GM12891 (cell line): ENCODE data around the gene EVC.

Source experiments
- DNase-seq: peaks from one replicate; pipeline ENCODE4 v3.0.0; 2011; ENCODE audit warnings: low spot score; ENCODE audit not compliant: insufficient read length
- FAIRE-seq: peaks from 2 replicates; lab custom pipeline; 2011; peaks lifted over from hg19 to GRCh38; lab: Jason Lieb, UNC
- PAX5 ChIP-seq: IDR thresholded peaks from 2 replicates; pipeline ENCODE4 v1.6.1; 2011; ENCODE audit warnings: low read length, moderate library complexity, mild to moderate bottlenecking; ENCODE audit not compliant: insufficient read depth, severe bottlenecking
- POLR2A ChIP-seq: IDR thresholded peaks from 2 replicates; pipeline ENCODE4 v1.6.1; 2011; ENCODE audit warnings: low read depth, low read length, control low read depth
- POLR2AphosphoS5 ChIP-seq: IDR thresholded peaks from 2 replicates; pipeline ENCODE4 v1.6.1; 2011; ENCODE audit warnings: low read depth, low read length, control low read depth
- POU2F2 ChIP-seq: IDR thresholded peaks from 2 replicates; pipeline ENCODE4 v1.6.1; 2011; ENCODE audit warnings: low read depth, mild to moderate bottlenecking, control low read depth, low read length, moderate library complexity
- SPI1 ChIP-seq: IDR thresholded peaks from 2 replicates; pipeline ENCODE4 v1.6.1; 2011; ENCODE audit warnings: low read depth, low read length, control low read depth
- TAF1 ChIP-seq: IDR thresholded peaks from 2 replicates; pipeline ENCODE4 v1.6.1; 2011; ENCODE audit warnings: low read depth, low read length, control low read depth

The EVC gene

DNA sequence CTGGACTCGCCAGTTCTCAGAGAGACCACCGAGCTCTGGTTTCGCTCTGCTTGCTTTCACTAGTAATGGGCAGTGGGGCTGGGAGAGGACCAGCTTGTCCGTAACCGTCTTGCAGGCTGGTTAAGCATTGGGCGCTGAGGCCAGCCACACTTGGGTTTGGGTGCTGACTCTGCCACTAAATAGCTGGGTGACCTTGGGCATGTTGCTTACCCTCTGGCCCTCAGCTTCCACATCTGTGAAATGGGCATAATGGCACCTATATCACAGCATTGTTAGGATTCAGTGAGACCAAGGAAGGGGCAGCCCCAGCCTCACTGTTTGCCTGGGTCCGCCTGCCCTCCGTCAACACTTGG is 43.5 kb downstream of the EVC start:
- no peak for TF ChIP-seq SPI1
- no peak for TF ChIP-seq TAF1
- no peak for TF ChIP-seq POLR2A
- TF ChIP-seq PAX5 = no peak
- no peak for TF ChIP-seq POU2F2
- no peak for TF ChIP-seq POLR2AphosphoS5
- no peak for FAIRE-seq
- DNase-seq = no peak

DNA sequence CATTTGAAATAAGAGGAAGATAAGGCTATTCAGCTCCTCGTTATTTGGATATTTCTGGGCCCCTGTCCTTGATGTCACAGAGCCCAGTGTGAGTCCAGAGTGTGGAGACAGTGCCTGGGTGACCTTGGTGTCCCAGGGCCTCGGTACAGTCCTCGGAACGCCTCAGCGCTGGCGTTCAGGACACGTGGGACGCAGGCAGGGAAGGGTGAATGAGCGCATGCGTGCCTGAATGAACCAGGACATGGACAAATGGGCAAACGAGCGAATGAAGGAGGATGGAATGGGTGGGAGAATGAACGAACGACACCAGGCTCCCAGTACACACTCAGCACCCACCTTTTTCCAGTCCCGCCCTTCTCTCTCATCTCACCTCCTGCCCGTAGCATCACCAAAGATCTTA is 44.2 kb downstream of the EVC start:
- no peak for TF ChIP-seq POLR2A
- no peak for DNase-seq
- FAIRE-seq = no peak

DNA sequence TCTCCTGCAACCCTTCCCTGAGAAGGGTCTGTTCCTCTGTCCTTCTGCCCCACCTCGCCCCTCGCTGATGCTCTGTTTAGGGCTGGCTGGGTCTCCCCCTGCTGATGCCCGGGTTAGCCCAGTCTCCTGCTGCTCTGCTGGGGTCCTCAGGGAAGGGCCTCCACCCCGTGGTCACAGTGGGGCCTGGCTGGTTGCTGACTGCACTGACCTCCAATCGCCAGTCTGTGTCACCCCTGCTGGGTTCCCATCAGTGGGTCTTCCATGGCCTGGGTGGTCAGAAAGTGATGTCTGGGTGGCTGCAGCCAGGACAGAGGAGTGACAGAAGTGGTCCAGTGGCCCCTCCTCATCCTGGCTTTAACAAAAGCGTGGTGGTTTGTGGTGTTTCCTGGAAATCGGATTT is 44.7 kb downstream of the EVC start:
- no peak for FAIRE-seq
- TF ChIP-seq SPI1 (no peak), TAF1 (no peak), POLR2AphosphoS5 (no peak), POU2F2 (no peak), POLR2A (no peak), PAX5 (no peak)

DNA sequence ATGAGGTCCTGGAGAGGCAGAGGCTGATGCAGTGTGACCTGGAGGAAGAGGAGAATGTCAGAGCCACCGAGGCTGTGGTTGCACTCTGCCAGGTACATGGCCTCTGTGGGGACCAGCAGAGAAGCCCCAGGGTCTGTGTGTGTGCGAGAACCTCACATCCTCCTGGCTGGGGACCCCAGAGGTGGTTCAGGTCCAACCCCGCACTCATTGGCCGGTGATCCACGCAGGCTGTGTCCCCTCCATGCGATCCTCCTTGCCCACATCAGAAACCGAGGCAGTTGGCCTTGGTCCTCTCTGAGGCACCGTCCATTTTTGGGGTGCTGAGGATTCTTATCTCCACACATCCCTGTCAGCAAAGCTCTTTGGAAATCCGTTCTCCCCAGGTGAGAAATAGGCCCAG is 45.3 kb downstream of the EVC start:
- FAIRE-seq (no peak), DNase-seq (no peak)
- TF ChIP-seq POU2F2 (no peak), SPI1 (no peak), POLR2AphosphoS5 (no peak), POLR2A (no peak), TAF1 (no peak)

More for the DNA sequence above, 44.7 kb downstream of the EVC start:
- DNase-seq = no peak

DNA sequence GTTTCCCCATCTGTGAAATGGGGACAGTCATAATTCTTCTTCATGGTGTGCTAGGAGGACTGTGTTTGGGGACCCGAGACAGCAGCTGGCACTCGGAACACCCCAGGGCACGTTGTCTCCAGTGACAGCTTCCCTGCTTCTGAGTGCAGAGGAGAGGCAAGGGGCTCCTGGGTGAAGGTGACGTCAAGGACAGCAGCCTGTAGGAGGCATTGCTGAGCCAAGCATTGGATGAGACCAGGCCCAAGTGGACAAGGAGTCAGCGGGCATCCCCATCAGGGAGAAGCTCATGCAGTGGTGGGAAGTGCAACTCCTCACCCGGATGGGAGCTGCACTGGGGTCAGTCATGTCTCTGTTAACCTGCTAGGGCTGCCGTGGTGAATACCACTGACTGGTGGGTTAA is 46.1 kb downstream of the EVC start:
- FAIRE-seq (no peak), DNase-seq (no peak)
- TF ChIP-seq SPI1 = no peak
- no peak for TF ChIP-seq PAX5
- no peak for TF ChIP-seq POU2F2
- no peak for TF ChIP-seq POLR2A
- no peak for TF ChIP-seq TAF1
- no peak for TF ChIP-seq POLR2AphosphoS5

DNA sequence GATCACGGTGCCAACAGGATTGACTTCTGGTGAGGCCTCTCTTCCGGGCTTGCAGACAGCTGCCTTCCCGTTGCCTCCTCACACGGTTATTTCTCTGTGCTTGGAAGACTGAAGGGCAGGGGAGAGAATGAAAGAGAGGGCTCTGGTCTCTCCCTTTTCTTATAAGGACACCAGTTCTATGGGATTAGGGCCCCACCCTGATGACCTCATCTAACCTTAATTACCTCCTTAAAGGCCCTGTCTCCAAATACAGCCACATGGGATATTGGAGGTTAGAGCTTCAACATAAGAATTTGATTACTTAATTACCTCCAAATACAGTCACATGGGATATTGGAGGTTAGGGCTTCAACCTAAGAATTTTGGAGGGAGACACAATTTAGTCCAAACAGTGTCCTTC is 46.5 kb downstream of the EVC start:
- no peak for DNase-seq
- FAIRE-seq = no peak
- no peak for TF ChIP-seq PAX5
- no peak for TF ChIP-seq POU2F2
- no peak for TF ChIP-seq POLR2A
- no peak for TF ChIP-seq TAF1
- no peak for TF ChIP-seq SPI1
- TF ChIP-seq POLR2AphosphoS5 = no peak

DNA sequence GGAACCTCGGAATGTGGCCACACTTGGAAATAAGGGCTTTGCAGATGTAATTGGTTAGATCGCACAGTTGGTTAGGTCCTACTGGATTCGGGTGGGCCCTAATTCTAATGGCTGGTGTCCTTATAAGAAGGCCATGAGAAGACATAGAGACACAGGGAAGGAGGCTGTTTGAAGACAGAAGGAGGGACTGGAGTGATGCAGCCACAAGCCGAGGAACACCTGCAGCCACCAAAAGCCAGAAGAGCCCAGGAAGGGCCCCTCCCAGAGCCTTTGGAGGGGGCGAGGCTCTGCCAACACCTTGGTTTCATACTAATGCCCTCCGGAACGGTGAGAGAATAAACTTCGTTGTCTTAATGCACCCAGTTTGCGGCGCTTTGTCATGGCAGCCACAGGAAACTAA is 47.0 kb downstream of the EVC start:
- FAIRE-seq (no peak), DNase-seq (no peak)
- TF ChIP-seq PAX5 (no peak), POU2F2 (no peak), POLR2A (no peak), SPI1 (no peak), TAF1 (no peak), POLR2AphosphoS5 (no peak)

DNA sequence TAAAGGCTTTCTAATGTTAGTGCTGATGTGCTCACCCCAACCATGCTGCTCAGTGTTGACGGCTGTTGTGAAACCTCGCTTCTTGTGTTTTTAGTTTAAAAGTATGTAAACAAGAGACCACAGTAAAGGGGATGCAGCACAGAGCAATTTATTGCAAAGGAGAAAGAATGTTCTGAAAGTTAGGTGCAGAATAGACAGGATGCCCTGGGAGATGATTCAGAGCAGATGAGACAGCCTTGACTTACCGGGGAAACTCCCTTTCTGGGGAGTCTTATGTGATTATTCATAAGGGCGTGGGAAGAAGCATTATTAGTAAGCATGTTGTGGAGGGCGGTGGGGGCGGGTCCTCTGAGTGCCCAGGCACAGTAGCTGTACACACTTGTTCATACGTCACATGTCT is 47.7 kb downstream of the EVC start:
- DNase-seq (no peak), FAIRE-seq (peak; percentile 26)
- TF ChIP-seq POU2F2 (peak; percentile 94), SPI1 (no peak)

DNA sequence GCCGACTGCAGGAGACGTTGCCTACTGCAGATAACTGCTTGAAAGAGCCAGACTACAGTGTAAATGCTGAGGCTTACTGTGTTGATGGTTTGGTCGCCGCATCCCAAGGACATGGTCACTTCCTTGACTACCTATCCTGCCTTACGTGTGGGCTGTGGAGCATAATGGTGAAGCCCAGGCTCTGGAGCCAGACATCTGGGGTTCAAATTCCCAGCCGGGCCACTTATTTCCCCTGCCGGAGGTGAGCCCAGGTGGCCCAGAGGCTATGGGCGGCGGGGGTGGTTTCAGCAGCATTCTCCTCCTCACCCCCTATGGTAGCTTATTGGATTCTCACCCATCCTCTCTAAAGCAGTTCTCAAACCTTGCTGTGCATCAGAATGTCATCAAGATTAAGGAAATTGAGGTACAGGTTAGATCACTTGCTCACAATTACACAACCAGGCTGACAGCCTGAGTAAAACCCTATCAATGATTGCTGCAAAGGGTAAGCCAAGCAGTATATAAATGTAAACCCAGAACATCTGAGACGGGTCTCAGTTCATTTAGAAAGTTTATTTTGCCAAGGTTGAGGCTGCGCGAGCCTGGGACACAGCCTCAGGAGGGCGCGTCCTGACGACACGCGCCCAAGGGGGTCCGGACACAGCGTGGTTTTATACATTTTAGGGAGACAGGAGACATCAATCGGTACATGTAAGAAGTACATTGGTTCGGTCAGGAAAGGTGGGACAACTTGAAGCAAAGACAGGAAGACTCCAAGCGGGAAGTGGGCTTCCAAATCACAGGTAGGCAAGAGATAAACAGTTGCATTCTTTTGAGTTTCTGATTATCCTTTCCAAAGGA is 48.5 kb downstream of the EVC start:
- no peak for DNase-seq
- FAIRE-seq = no peak
- no peak for TF ChIP-seq PAX5
- TF ChIP-seq POLR2A = no peak
- no peak for TF ChIP-seq POU2F2
- no peak for TF ChIP-seq TAF1
- no peak for TF ChIP-seq SPI1

DNA sequence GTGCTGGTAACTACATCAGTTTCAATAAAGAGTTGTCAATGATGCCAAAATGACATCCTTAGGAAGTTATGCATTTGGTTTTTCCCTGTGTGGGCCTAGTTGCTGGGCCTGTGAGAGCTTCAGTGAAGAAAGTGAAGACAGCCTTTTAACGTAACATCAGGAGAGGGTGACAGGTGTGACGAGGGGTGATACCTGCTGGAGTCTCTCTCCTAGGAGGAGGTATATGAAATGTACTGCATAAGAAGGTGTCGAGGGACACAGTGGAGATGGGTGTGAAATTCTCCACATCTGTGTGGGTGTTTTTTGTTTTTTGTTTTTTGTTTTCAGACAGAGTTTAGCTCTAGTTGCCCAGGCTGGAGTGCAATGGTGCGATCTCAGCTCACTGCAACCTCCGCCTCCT is 49.2 kb downstream of the EVC start:
- DNase-seq (no peak), FAIRE-seq (no peak)
- no peak for TF ChIP-seq PAX5
- TF ChIP-seq TAF1 = no peak
- no peak for TF ChIP-seq POLR2AphosphoS5
- TF ChIP-seq POU2F2 = no peak
- no peak for TF ChIP-seq POLR2A
- no peak for TF ChIP-seq SPI1

DNA sequence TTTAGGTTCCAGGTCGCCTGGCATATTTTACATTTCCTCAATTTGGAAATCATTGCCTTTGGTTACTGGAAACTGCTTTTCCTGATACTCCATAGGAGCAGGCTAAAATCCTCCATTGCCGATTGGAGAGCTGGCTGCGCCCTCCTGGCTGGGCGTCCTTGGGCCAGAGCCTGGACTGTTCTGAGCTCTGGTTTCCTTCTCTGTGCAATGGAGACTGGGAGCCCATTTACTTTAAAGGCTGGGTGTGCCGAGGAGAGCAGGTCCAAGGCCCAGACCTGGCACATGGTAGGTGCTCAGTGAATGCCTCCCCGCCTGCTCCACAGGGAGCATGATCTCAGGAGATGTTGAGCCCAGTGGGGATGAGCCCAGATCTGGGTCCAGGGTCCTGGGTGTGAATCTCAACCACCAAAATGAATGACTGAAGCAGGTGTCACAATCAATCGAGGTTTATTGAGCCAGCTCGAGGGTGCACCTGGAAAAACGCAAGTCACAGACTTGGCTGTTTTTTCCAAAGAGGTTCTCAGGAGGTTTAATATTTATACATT is 50.0 kb downstream of the EVC start:
- FAIRE-seq = no peak
- DNase-seq = no peak
- TF ChIP-seq POU2F2 (no peak), POLR2A (no peak), POLR2AphosphoS5 (no peak), PAX5 (no peak), SPI1 (no peak), TAF1 (no peak)
